Osteoblast (primary cell): ENCODE measurements around the gene ATP7A. TPM values are rescaled to one million over a fixed set of nuclear protein-coding genes. Genes with fewer than 3 reads are reported as not detected.

Experiments used
- DNase-seq: peaks from one replicate; pipeline ENCODE4 v3.0.0; 2011; ENCODE audit warnings: low spot score, mixed read lengths; ENCODE audit not compliant: insufficient read length; ENCODE audit errors: missing footprints
- H2AFZ ChIP-seq: 2 replicates; pipeline ENCODE4 v1.6.0; 2011; ENCODE audit warnings: mild to moderate bottlenecking, low read length
- H3K27ac ChIP-seq: 2 replicates; pipeline ENCODE4 v1.5.1; 2011; ENCODE audit warnings: mild to moderate bottlenecking, low read depth, low read length, moderate library complexity
- H3K27me3 ChIP-seq: 2 replicates; pipeline ENCODE4 v1.6.0; 2012; ENCODE audit warnings: mild to moderate bottlenecking, control low read depth, inconsistent platforms, low read length, moderate library complexity; ENCODE audit not compliant: insufficient read depth
- H3K36me3 ChIP-seq: 2 replicates; pipeline ENCODE4 v1.5.1; 2011; ENCODE audit warnings: mild to moderate bottlenecking, low read length, control low read depth, moderate library complexity; ENCODE audit not compliant: insufficient read depth
- H3K4me1 ChIP-seq: 2 replicates; pipeline ENCODE4 v1.5.1; 2011; ENCODE audit warnings: mild to moderate bottlenecking, low read length, control low read depth, moderate library complexity; ENCODE audit not compliant: insufficient read depth
- H3K4me2 ChIP-seq: 2 replicates; pipeline ENCODE4 v1.6.0; 2011; ENCODE audit warnings: mild to moderate bottlenecking, low read length; ENCODE audit not compliant: insufficient read depth
- H3K4me3 ChIP-seq: fragments of 200-600 bp; sonication (generic); 3 replicates; pipeline ENCODE4 v1.5.1; 2012; ENCODE audit warnings: mild to moderate bottlenecking, low read length, inconsistent platforms; ENCODE audit not compliant: insufficient read depth
- H3K79me2 ChIP-seq: 2 replicates; pipeline ENCODE4 v1.6.0; 2012; ENCODE audit warnings: mild to moderate bottlenecking, low read length, control low read depth, inconsistent platforms; ENCODE audit not compliant: insufficient read depth
- H3K9me3 ChIP-seq: 2 replicates; pipeline ENCODE4 v1.5.1; 2011; ENCODE audit warnings: low read depth, low read length, control low read depth
- H4K20me1 ChIP-seq: 2 replicates; pipeline ENCODE4 v1.6.0; 2012; ENCODE audit warnings: mild to moderate bottlenecking, low read length, control low read depth; ENCODE audit not compliant: insufficient read depth
- CTCF ChIP-seq: IDR thresholded peaks from 2 replicates; pipeline ENCODE4 v1.5.1; 2011; ENCODE audit warnings: mild to moderate bottlenecking, low read depth, low read length, moderate library complexity; ENCODE audit errors: extremely low read depth
- total RNA-seq: library from RNA; depleted of rRNA; stranded (reverse); fragments of >200 nt; gene quantifications from 2 replicates; pipeline ENCODE4 v1.2.3, GENCODE V29; 2012

ATP7A gene
- total RNA-seq, 1 donor = 16.6 TPM

GRCh38 chrX:78011846-78012245 is 101.4 kb downstream of the ATP7A start:
- Histone ChIP-seq H3K79me2 (no peaks in the 10 kb centered on the region), H3K4me3 (no peak overlapping the region), H2AFZ (no peak overlapping the region), H3K27ac (no peak overlapping the region), H3K36me3 (no peaks in the 10 kb centered on the region), H3K9me3 (no peaks in the 10 kb centered on the region), H3K4me1 (no peaks in the 10 kb centered on the region), H3K4me2 (no peak overlapping the region), H3K27me3 (no peaks in the 10 kb centered on the region), H4K20me1 (no peaks in the 10 kb centered on the region)
- no peak for TF ChIP-seq CTCF
- no peak for DNase-seq

DNA sequence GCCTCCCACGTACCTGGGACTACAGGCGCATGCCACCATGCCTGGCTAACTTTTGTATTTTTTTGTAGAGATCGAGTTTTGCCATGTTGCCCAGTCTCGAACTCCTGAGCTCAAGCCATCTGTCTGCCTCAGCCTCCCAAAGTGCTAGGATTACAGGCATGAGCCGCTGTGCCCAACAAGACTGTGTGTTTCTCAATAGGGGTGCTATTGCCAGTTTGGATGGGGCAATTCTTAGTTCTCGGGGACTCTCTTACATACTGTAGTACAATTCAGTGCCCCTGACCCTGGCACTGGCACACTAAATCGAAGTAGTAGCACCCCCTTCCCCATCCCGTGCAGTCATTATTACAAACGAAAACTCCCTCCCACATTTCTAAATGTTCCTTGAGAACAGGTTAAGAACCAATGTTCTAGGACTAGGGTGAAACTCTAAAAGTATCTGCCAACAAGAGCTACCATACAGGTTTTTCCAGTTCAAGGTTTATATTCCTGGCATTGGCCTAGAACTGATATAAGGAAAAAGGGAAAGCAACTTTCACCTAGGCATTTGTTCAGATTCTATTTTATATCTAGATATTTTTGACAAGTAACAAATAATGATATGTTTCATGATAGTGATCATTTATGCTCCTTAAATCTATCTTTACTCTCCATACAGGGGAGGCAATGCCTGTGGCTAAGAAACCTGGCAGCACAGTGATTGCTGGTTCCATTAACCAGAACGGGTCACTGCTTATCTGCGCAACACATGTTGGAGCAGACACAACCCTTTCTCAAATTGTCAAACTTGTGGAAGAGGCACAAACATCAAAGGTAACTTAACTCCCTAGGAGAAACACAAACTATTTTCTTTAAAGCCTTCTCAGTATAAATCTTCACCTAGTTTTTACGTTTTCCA is 109.3 kb downstream of the ATP7A start:
- no peak for DNase-seq
- Histone ChIP-seq H3K27ac (no peak overlapping the region), H3K36me3 (no peaks in the 10 kb centered on the region), H3K4me1 (no peaks in the 10 kb centered on the region), H3K79me2 (no peaks in the 10 kb centered on the region), H3K9me3 (no peaks in the 10 kb centered on the region), H4K20me1 (no peaks in the 10 kb centered on the region), H3K4me2 (no peak overlapping the region), H3K27me3 (no peaks in the 10 kb centered on the region), H3K4me3 (no peak overlapping the region), H2AFZ (no peak overlapping the region)
- TF ChIP-seq CTCF = no peak

- no peak overlapping the region for H3K4me3 ChIP-seq
- no peaks in the 10 kb centered on the region for H3K9me3 ChIP-seq
- no peaks in the 10 kb centered on the region for H3K79me2 ChIP-seq
- no peak overlapping the region for H3K4me2 ChIP-seq
- TF ChIP-seq CTCF = peak; percentile 62
- peak; percentile 26 for DNase-seq
- H2AFZ ChIP-seq = no peak overlapping the region
- H3K4me1 ChIP-seq = no peaks in the 10 kb centered on the region
- no peaks in the 10 kb centered on the region for H4K20me1 ChIP-seq
- no peaks in the 10 kb centered on the region for H3K36me3 ChIP-seq
- no peak overlapping the region for H3K27ac ChIP-seq
- H3K27me3 ChIP-seq = no peaks in the 10 kb centered on the region
These were observed 114.0 kb downstream of the ATP7A start for GRCh38 chrX:78024349-78025059.

- H2AFZ ChIP-seq = no peak overlapping the region
- no peaks in the 10 kb centered on the region for H4K20me1 ChIP-seq
- no peaks in the 10 kb centered on the region for H3K27me3 ChIP-seq
- H3K36me3 ChIP-seq = no peaks in the 10 kb centered on the region
- H3K79me2 ChIP-seq = no peaks in the 10 kb centered on the region
- H3K4me2 ChIP-seq = no peak overlapping the region
- H3K9me3 ChIP-seq = no peaks in the 10 kb centered on the region
- H3K27ac ChIP-seq = no peak overlapping the region
- H3K4me3 ChIP-seq = no peak overlapping the region
- no peak for DNase-seq
- no peak for TF ChIP-seq CTCF
- H3K4me1 ChIP-seq = no peaks in the 10 kb centered on the region
These were observed 117.3 kb downstream of the ATP7A start for GRCh38 chrX:78027798-78028197.
